A549 (cell line): ENCODE data around the gene ZBTB1. TPM values are rescaled to one million over a fixed set of nuclear protein-coding genes. Genes with fewer than 3 reads are reported as not detected.

ENCODE experiments used
- ATAC-seq, 2 experiments: fragments of 200-7000 bp in 1 of 2; fragments of >200 bp in 1 of 2; cut with Nextera tagmentation in 1 of 2; cut with Tn5 transposase in 1 of 2; 3 replicates each; pipeline versions ENCODE4 v1.8.0 to v1.9.1; 2018 to 2020; ENCODE audit warnings: mild to moderate bottlenecking in 1 of 2, moderate library complexity in 1 of 2
- CTCF ChIA-PET: fragments of 300-600 bp; sonication (Branson Sonifier 250); formaldehyde crosslinking; extraction: SDS; loops from one replicate; lab custom pipeline; 2021; ENCODE audit warnings: antibody characterized with exemption, inconsistent platforms; lab: Yijun Ruan, JAX
- POLR2A ChIA-PET: fragments of 350-600 bp; formaldehyde crosslinking; extraction: SDS; loops from one replicate; lab custom pipeline; 2021; ENCODE audit warnings: antibody characterized with exemption, inconsistent platforms; lab: Yijun Ruan, JAX
- DNase-seq, 2 experiments: peaks; one replicate each; pipeline versions ENCODE4 v3.0.0 to v3.0.0-alpha.2; 2011 to 2016; ENCODE audit warnings: low read depth in 1 of 2, low spot score in 1 of 2
- FAIRE-seq: peaks from 2 replicates; lab custom pipeline; 2011; peaks lifted over from hg19 to GRCh38; lab: Jason Lieb, UNC
- H3K27ac ChIP-seq, 2 experiments: fragments of >200 bp; sonication (Bioruptor Twin); formaldehyde crosslinking; 3 replicates each; pipeline ENCODE4 v1.5.1; 2016 to 2017
- H3K4me1 ChIP-seq: fragments of >200 bp; sonication (Bioruptor Twin); formaldehyde crosslinking; 3 replicates; pipeline ENCODE4 v1.6.1; 2016
- H3K4me2 ChIP-seq: fragments of >200 bp; sonication (Bioruptor Twin); formaldehyde crosslinking; 3 replicates; pipeline ENCODE4 v1.6.1; 2016
- H3K4me3 ChIP-seq: fragments of >200 bp; sonication (Bioruptor Twin); formaldehyde crosslinking; 3 replicates; pipeline ENCODE4 v1.5.1; 2016
- H3K9me3 ChIP-seq: fragments of >200 bp; sonication (Bioruptor Twin); formaldehyde crosslinking; 3 replicates; pipeline ENCODE4 v1.6.1; 2016
- BHLHE40 ChIP-seq: IDR thresholded peaks from 2 replicates; pipeline ENCODE4 v1.6.1; 2012; ENCODE audit warnings: low read depth, low read length, inconsistent platforms
- CBX2 ChIP-seq: fragments of 200-600 bp; sonication (generic); IDR thresholded peaks from 2 replicates; pipeline ENCODE4 v1.6.1; 2016; ENCODE audit warnings: low read depth, mild to moderate bottlenecking, borderline replicate concordance
- CEBPB ChIP-seq, 2 experiments: fragments of >200 bp in 1 of 2; sonication (Bioruptor Twin) in 1 of 2; formaldehyde crosslinking in 1 of 2; IDR thresholded peaks; 2 replicates each; pipeline ENCODE4 v1.6.1; 2012 to 2016
- CHD2 ChIP-seq: fragments of 150-350 bp; IDR thresholded peaks from 2 replicates; pipeline ENCODE4 v1.6.1; 2014; ENCODE audit warnings: low read length; ENCODE audit not compliant: partially characterized antibody
- CHD4 ChIP-seq: fragments of 200-600 bp; sonication (generic); IDR thresholded peaks from 2 replicates; pipeline ENCODE4 v1.6.1; 2016; ENCODE audit warnings: antibody characterized with exemption, mild to moderate bottlenecking, borderline replicate concordance
- GATA3 ChIP-seq: IDR thresholded peaks from 2 replicates; pipeline ENCODE4 v1.6.1; 2012; ENCODE audit warnings: borderline replicate concordance
- HOXB5 ChIP-seq: fragments of 250-450 bp; sonication (Bioruptor Pico); IDR thresholded peaks from 2 replicates; pipeline ENCODE4 v1.5.0; 2020; ENCODE audit warnings: mild to moderate bottlenecking, moderate library complexity
- JUNB ChIP-seq: fragments of >200 bp; sonication (Bioruptor Twin); formaldehyde crosslinking; IDR thresholded peaks from 2 replicates; pipeline ENCODE4 v1.6.1; 2016
- KDM5A ChIP-seq: fragments of 200-600 bp; sonication (generic); IDR thresholded peaks from 2 replicates; pipeline ENCODE4 v1.6.1; 2016; ENCODE audit warnings: antibody characterized with exemption, mild to moderate bottlenecking
- MYC ChIP-seq: IDR thresholded peaks from 2 replicates; pipeline ENCODE4 v1.6.1; 2012; ENCODE audit warnings: mild to moderate bottlenecking, inconsistent platforms, low read length, improper control_type of control experiment, borderline replicate concordance
- NFE2L2 ChIP-seq: fragments of 150-350 bp; conservative IDR thresholded peaks from 2 replicates; pipeline ENCODE4 v1.6.1; 2014; ENCODE audit warnings: low read length
- NPAS2 ChIP-seq: fragments of 250-450 bp; sonication (Bioruptor Pico); IDR thresholded peaks from 2 replicates; pipeline ENCODE4 v1.8.0; 2022; ENCODE audit warnings: mild to moderate bottlenecking, moderate library complexity, borderline replicate concordance
- NR3C1 ChIP-seq: fragments of >200 bp; sonication (Bioruptor Twin); formaldehyde crosslinking; IDR thresholded peaks from 3 replicates; pipeline ENCODE4 v1.6.1; 2017
- RAD21 ChIP-seq, 2 experiments: fragments of >200 bp in 1 of 2; sonication (Bioruptor Twin) in 1 of 2; formaldehyde crosslinking in 1 of 2; IDR thresholded peaks in 1 of 2; conservative IDR thresholded peaks in 1 of 2; 2 replicates in 1 of 2; 3 replicates in 1 of 2; pipeline ENCODE4 v1.6.1; 2012 to 2018; ENCODE audit warnings: inconsistent platforms in 1 of 2
- REST ChIP-seq: fragments of 200-600 bp; sonication (generic); IDR thresholded peaks from 2 replicates; pipeline ENCODE4 v1.6.1; 2016; ENCODE audit warnings: antibody characterized with exemption, mild to moderate bottlenecking, moderate library complexity
- RFX5 ChIP-seq: fragments of 450-650 bp; IDR thresholded peaks from 2 replicates; pipeline ENCODE4 v1.7.1; 2014; ENCODE audit warnings: antibody characterized with exemption, mild to moderate bottlenecking, moderate library complexity
- RNF2 ChIP-seq: fragments of 200-600 bp; sonication (generic); IDR thresholded peaks from 2 replicates; pipeline ENCODE4 v1.6.1; 2016; ENCODE audit warnings: low read depth, mild to moderate bottlenecking, antibody characterized with exemption, moderate library complexity, borderline replicate concordance
- SMC3 ChIP-seq: fragments of >200 bp; sonication (Bioruptor Twin); formaldehyde crosslinking; IDR thresholded peaks from 3 replicates; pipeline ENCODE4 v1.6.1; 2018; ENCODE audit warnings: inconsistent platforms
- SREBF2 ChIP-seq: fragments of 450-650 bp; IDR thresholded peaks from 2 replicates; pipeline ENCODE4 v1.6.1; 2014; ENCODE audit warnings: mild to moderate bottlenecking, moderate library complexity
- TFCP2L1 ChIP-seq: fragments of 250-450 bp; sonication (Bioruptor Pico); IDR thresholded peaks from 2 replicates; pipeline ENCODE4 v1.5.0; 2021; ENCODE audit warnings: mild to moderate bottlenecking
- ZC3H11A ChIP-seq: fragments of 450-650 bp; IDR thresholded peaks from 2 replicates; pipeline ENCODE4 v1.6.1; 2014; ENCODE audit warnings: antibody characterized with exemption, mild to moderate bottlenecking
- ZNF302 ChIP-seq: fragments of 250-450 bp; sonication (Bioruptor Pico); IDR thresholded peaks from 2 replicates; pipeline ENCODE4 v1.9.0; 2021; ENCODE audit warnings: inconsistent platforms, mild to moderate bottlenecking, moderate library complexity
- ZSCAN20 ChIP-seq: fragments of 250-450 bp; sonication (Bioruptor Pico); IDR thresholded peaks from 2 replicates; pipeline ENCODE4 v1.8.0; 2022; ENCODE audit warnings: mild to moderate bottlenecking, moderate library complexity
- WGBS: methylation state at CpG from one replicate; pipeline ENCODE4 v1.1.6; 2017; ENCODE audit errors: missing lambda C conversion rate; 5-methylcytosine and 5-hydroxymethylcytosine counted together
- polyA plus RNA-seq, 4 experiments: library from polyadenylated mRNA; depleted of rRNA in 3 of 4; stranded (reverse); fragments of >200 nt; fragmentation: RNase III in 1 of 4; extraction: RNeasy Plus Mini Kit Qiagen cat#74134 plus additional on column Dnase treatment in 1 of 4; gene quantifications; 2 replicates in 3 of 4; 3 replicates in 1 of 4; pipeline ENCODE4 v1.2.3, GENCODE V29; 2011 to 2017
- TF ChIP-seq, protein P1 (sequence below): fragments of >200 bp; sonication (Bioruptor Twin); formaldehyde crosslinking; IDR thresholded peaks from 3 replicates; pipeline ENCODE4 v1.6.1; 2016
- TF ChIP-seq, protein P2 (sequence below): IDR thresholded peaks from 2 replicates; pipeline ENCODE4 v1.6.1; 2012; ENCODE audit warnings: low read depth, borderline replicate concordance

Gene ZBTB1
- polyA plus RNA-seq, 2 of the 4 experiments (the other 2 are of a cell fraction) = 33.8 to 37.1 TPM

- TF ChIP-seq CBX2 (no peak), GATA3 (no peak)
- TF ChIP-seq, protein P1, sequence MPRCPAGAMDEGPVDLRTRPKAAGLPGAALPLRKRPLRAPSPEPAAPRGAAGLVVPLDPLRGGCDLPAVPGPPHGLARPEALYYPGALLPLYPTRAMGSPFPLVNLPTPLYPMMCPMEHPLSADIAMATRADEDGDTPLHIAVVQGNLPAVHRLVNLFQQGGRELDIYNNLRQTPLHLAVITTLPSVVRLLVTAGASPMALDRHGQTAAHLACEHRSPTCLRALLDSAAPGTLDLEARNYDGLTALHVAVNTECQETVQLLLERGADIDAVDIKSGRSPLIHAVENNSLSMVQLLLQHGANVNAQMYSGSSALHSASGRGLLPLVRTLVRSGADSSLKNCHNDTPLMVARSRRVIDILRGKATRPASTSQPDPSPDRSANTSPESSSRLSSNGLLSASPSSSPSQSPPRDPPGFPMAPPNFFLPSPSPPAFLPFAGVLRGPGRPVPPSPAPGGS = no peak
- H3K4me1 ChIP-seq = peaks cover 25% of the 10 kb centered on the region; the same call in 2 of the 3 replicates
- FAIRE-seq = no peak
- ATAC-seq = no peak
- ChIA-PET CTCF (interaction anchor here (1.5 to 5.2 kb wide), 2 partner anchors 10 to 129 kb away, joined by 3 to 41 read pairs; no protein-coding TSS in a partner anchor), POLR2A (no interaction called here)
- no peak overlapping the region for H3K27ac ChIP-seq
- H3K4me3 ChIP-seq = no peak overlapping the region
- H3K4me2 ChIP-seq = no peak overlapping the region
- H3K9me3 ChIP-seq = no peaks in the 10 kb centered on the region
- WGBS = 69% methylated on average over 3 of the region's 3 CpGs
- DNase-seq = no peak
Measured at GRCh38 chr14:64468451-64468850, 36.1 kb upstream of the ZBTB1 start.

DNA sequence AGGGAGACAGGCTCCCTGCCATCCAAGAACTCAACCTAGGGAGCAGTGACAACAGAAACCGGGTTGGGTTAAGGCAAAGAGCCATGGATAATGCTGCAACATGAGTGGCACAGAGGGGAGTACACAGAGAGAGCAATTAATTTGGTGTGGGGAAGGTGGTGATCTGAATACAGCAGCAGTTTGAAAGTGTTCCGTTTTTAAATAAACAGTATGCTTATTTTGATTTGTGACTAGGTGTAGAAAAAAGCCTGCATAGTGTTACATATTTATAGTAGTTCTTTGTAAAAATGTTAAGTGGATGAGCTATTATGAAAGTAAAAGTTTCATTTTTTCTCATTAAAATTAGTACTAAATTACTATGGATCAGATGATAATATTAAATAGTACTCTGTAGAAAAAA, 30.5 kb upstream of the ZBTB1 start:
- DNase-seq (no peak), FAIRE-seq (no peak), ATAC-seq (no peak)
- Histone ChIP-seq H3K4me1 (0 out of 3 replicates have a peak, but pooled peaks cover 4% of the 10 kb centered on the region), H3K9me3 (no peaks in the 10 kb centered on the region), H3K4me2 (no peak overlapping the region), H3K4me3 (no peak overlapping the region), H3K27ac (no peak overlapping the region)
- ChIA-PET CTCF (no interaction called here), POLR2A (no interaction called here)
- WGBS = 75% methylated on average over 2 of the region's 2 CpGs
- TF ChIP-seq SMC3 (no peak), ZC3H11A (no peak), BHLHE40 (no peak), KDM5A (no peak), GATA3 (no peak), CEBPB (IDR thresholded peaks at IDR 0.05) (no peak), ZNF302 (CRISPR knock-in tag) (no peak), MYC (no peak), JUNB (no peak), RAD21 (conservative IDR thresholded peaks at IDR 0.05 in 1 of 2, IDR thresholded peaks at IDR 0.05 in 1 of 2) (no peak), HOXB5 (CRISPR knock-in tag) (no peak), NR3C1 (no peak), RFX5 (no peak), NFE2L2 (no peak)
- TF ChIP-seq, protein P2, sequence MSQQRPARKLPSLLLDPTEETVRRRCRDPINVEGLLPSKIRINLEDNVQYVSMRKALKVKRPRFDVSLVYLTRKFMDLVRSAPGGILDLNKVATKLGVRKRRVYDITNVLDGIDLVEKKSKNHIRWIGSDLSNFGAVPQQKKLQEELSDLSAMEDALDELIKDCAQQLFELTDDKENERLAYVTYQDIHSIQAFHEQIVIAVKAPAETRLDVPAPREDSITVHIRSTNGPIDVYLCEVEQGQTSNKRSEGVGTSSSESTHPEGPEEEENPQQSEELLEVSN = no peak

DNA sequence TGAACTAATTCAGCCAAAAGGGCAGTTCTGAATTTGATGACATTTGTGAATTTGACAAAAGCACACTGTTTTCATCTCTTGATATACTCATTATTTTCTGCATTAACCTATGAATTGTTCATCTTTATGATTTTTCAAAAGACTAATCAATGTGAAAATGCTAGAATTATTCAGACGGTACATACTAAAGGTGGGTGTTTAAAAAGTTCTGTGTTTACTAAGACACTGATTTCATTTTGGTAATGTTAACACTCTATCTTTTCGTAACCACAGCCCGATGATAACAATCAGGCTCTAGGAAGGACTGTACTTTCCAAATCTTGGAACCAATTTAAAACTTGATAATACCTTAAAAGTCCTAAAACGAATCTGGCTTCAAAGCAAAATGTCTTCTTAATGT, 29.9 kb upstream of the ZBTB1 start:
- DNase-seq = no peak
- no peak for ATAC-seq
- H3K4me3 ChIP-seq = no peak overlapping the region
- no peak overlapping the region for H3K4me2 ChIP-seq
- H3K27ac ChIP-seq = no peak overlapping the region
- CTCF ChIA-PET = no interaction called here
- no peak for FAIRE-seq
- H3K4me1 ChIP-seq = 0 out of 3 replicates have a peak, but pooled peaks cover 4% of the 10 kb centered on the region
- TF ChIP-seq CHD4 (no peak), BHLHE40 (no peak), MYC (no peak), RNF2 (no peak), NPAS2 (CRISPR knock-in tag) (no peak), NFE2L2 (no peak), TFCP2L1 (CRISPR knock-in tag) (no peak), CHD2 (no peak), REST (no peak), ZSCAN20 (no peak), ZNF302 (CRISPR knock-in tag) (no peak), SREBF2 (no peak), JUNB (no peak), RAD21 (conservative IDR thresholded peaks at IDR 0.05 in 1 of 2, IDR thresholded peaks at IDR 0.05 in 1 of 2) (no peak)
- TF ChIP-seq, protein P1 = no peak
- POLR2A ChIA-PET = no interaction called here
- no peaks in the 10 kb centered on the region for H3K9me3 ChIP-seq
- WGBS = 85% methylated on average over 4 of the region's 4 CpGs
